HepG2 (cell line): ENCODE results near the gene MLC1. TPM values are rescaled to one million over a fixed set of nuclear protein-coding genes. Genes with fewer than 3 reads are reported as not detected.
A peak's percentile ranks its signal among the peaks of the same experiment; 100 is the strongest.

Experiments used
- ATAC-seq: fragments of 200-7000 bp; cut with Tn5 transposase; 3 replicates; pipeline ENCODE4 v1.9.1; 2020; ENCODE audit warnings: mild to moderate bottlenecking, moderate library complexity
- BruUV-seq: library from RNA; stranded (reverse); fragments of 400-500 nt; replicated peaks from 2 replicates; lab custom pipeline; 2021; lab: Mats Ljungman, UMichigan
- CTCF ChIA-PET: fragments of 300-600 bp; formaldehyde crosslinking; extraction: SDS; loops from one replicate; lab custom pipeline; 2021; ENCODE audit warnings: low total read pairs, inconsistent platforms, low intra/inter-chr PET ratio; lab: Yijun Ruan, JAX
- POLR2A ChIA-PET: fragments of 350-600 bp; sonication (Branson Sonifier 250); formaldehyde crosslinking; loops from one replicate; lab custom pipeline; 2020; ENCODE audit warnings: antibody characterized with exemption, inconsistent platforms; lab: Yijun Ruan, JAX
- DNase-seq: peaks from one replicate; pipeline ENCODE4 v3.0.0-alpha.2; 2015; ENCODE audit warnings: low spot score
- FAIRE-seq: peaks from 3 replicates; lab custom pipeline; 2011; peaks lifted over from hg19 to GRCh38; lab: Jason Lieb, UNC
- H2AFZ ChIP-seq: one replicate; pipeline ENCODE4 v1.6.1; 2011; ENCODE audit warnings: low read length, inconsistent platforms
- H3K27ac ChIP-seq: fragments of 300-600 bp; 3 replicates; pipeline ENCODE4 v1.8.0; 2011; ENCODE audit warnings: mixed run types, mild to moderate bottlenecking, mixed read lengths, low read length, inconsistent platforms; ENCODE audit not compliant: insufficient read depth; ENCODE audit errors: extremely low read length
- H3K27me3 ChIP-seq, 2 experiments: fragments of 200-600 bp in 1 of 2; 2 replicates in 1 of 2; 3 replicates in 1 of 2; pipeline versions ENCODE4 v1.6.0 to v1.8.0; 2011; ENCODE audit warnings: low read length in 2 of 2, mild to moderate bottlenecking in 2 of 2, moderate library complexity in 2 of 2, inconsistent platforms in 1 of 2; ENCODE audit not compliant: insufficient read depth in 2 of 2, control insufficient read depth in 1 of 2
- H3K36me3 ChIP-seq, 2 experiments: fragments of 200-600 bp in 1 of 2; replicated peaks in 1 of 2; 2 replicates in 1 of 2; 3 replicates in 1 of 2; pipeline versions ENCODE4 v1.5.1 to v1.8.0; 2011; ENCODE audit warnings: low read length in 2 of 2, inconsistent platforms in 1 of 2; ENCODE audit not compliant: insufficient read depth in 2 of 2, control insufficient read depth in 1 of 2
- H3K4me1 ChIP-seq: 2 replicates; pipeline ENCODE4 v1.5.1; 2012; ENCODE audit warnings: low read length, inconsistent platforms; ENCODE audit not compliant: insufficient read depth
- H3K4me2 ChIP-seq: 2 replicates; pipeline ENCODE4 v1.6.0; 2011; ENCODE audit warnings: low read depth, low read length, inconsistent platforms
- H3K4me3 ChIP-seq, 3 experiments: fragments of 200-600 bp in 1 of 3; sonication (generic), shearing (Covaris generic) in 1 of 3; replicated peaks in 1 of 3; 2 replicates each; pipeline ENCODE4 v1.5.1; 2011 to 2016; ENCODE audit warnings: low read length in 3 of 3, inconsistent platforms in 2 of 3, low read depth in 2 of 3, mild to moderate bottlenecking in 2 of 3, control low read depth in 1 of 3, mixed read lengths in 1 of 3; ENCODE audit not compliant: insufficient read depth in 1 of 3
- H3K79me2 ChIP-seq: one replicate; pipeline ENCODE4 v1.6.1; 2011; ENCODE audit warnings: low read length, inconsistent platforms; ENCODE audit not compliant: insufficient read depth
- H3K9ac ChIP-seq: 2 replicates; pipeline ENCODE4 v1.6.0; 2011; ENCODE audit warnings: mild to moderate bottlenecking, low read depth, low read length, inconsistent platforms; ENCODE audit not compliant: insufficient read depth
- H3K9me3 ChIP-seq: 2 replicates; pipeline ENCODE4 v1.5.1; 2012; ENCODE audit warnings: mild to moderate bottlenecking, low read length
- H4K20me1 ChIP-seq: 2 replicates; pipeline ENCODE4 v1.6.0; 2011; ENCODE audit warnings: inconsistent platforms, mild to moderate bottlenecking, low read length, moderate library complexity; ENCODE audit not compliant: insufficient read depth
- BORCS8-MEF2B ChIP-seq: sonication (generic); formaldehyde crosslinking; IDR thresholded peaks from 2 replicates; pipeline ENCODE4 v1.8.0; 2022; ENCODE audit warnings: mild to moderate bottlenecking, missing genetic modification reagents
- FOSL1 ChIP-seq: sonication (generic); formaldehyde crosslinking; IDR thresholded peaks from 2 replicates; pipeline ENCODE4 v1.9.0; 2021; ENCODE audit warnings: missing genetic modification reagents, borderline replicate concordance
- RCOR2 ChIP-seq: IDR thresholded peaks from 2 replicates; pipeline ENCODE4 v1.6.1; 2016; ENCODE audit warnings: missing biosample characterization, missing genetic modification reagents
- ZBTB33 ChIP-seq: sonication (generic); formaldehyde crosslinking; IDR thresholded peaks from 2 replicates; pipeline ENCODE4 v1.4.0; 2020; ENCODE audit warnings: missing genetic modification reagents
- ZNF292 ChIP-seq: sonication (generic); formaldehyde crosslinking; IDR thresholded peaks from 2 replicates; pipeline ENCODE4 v1.8.1; 2022; ENCODE audit warnings: mild to moderate bottlenecking, low read depth, missing genetic modification reagents, borderline replicate concordance
- ZNF776 ChIP-seq: sonication (generic); formaldehyde crosslinking; IDR thresholded peaks from 2 replicates; pipeline ENCODE4 v1.4.0; 2020; ENCODE audit warnings: mild to moderate bottlenecking, missing genetic modification reagents
- WGBS: methylation state at CpG from one replicate; pipeline ENCODE4 v1.1.6; 2017; ENCODE audit warnings: low lambda C conversion rate; 5-methylcytosine and 5-hydroxymethylcytosine counted together
- in situ Hi-C: cut with HindIII; loops from 2 replicates; pipeline ENCODE4 v1.10.0; 2017; ENCODE audit warnings: low pct_unique_long_range_greater_than_20kb; ENCODE audit not compliant: extremely low pct_ligation_motif_present
- intact Hi-C: fragments of 100-400 bp; cut with micrococcal nuclease; formaldehyde crosslinking; loops from one replicate; pipeline ENCODE4 v1.10.0; 2022; ENCODE audit not compliant: unreplicated experiment
- polyA plus RNA-seq, 8 experiments: library from polyadenylated mRNA; depleted of rRNA in 3 of 8; stranded (reverse) in 7 of 8; unstranded in 1 of 8; fragments of >200 nt; fragmentation: Illumina TruSeq in 4 of 8; extraction: Trizol in 4 of 8; gene quantifications; 2 replicates each; pipeline versions ENCODE4 v1.2.1 to v1.2.3, GENCODE V29; 2011 to 2016; ENCODE audit warnings: low read depth in 4 of 8, missing spikeins in 1 of 8, mixed read lengths in 1 of 8; ENCODE audit not compliant: insufficient read depth in 1 of 8
- total RNA-seq, 5 experiments: library from RNA; depleted of rRNA; stranded (reverse); fragments of >200 nt; fragmentation: Illumina TruSeq; extraction: Trizol; gene quantifications; 2 replicates each; pipeline ENCODE4 v1.2.3, GENCODE V29; 2016; ENCODE audit warnings: low read depth in 1 of 5

MLC1 gene
- total and polyA plus RNA-seq, 2 of the 13 experiments (the other 11 are each of a cell fraction or from before 2014, with no cell fraction given): not detected

GRCh38 chr22:50045211-50046018, 39.8 kb downstream of the MLC1 start (continued):
- TF ChIP-seq BORCS8-MEF2B (CRISPR knock-in tag): no peak
- TF ChIP-seq, all 625 proteins: peak for 0

GRCh38 chr22:50044485-50045118, 40.6 kb downstream of the MLC1 start:
- Histone ChIP-seq H3K9me3 (no peaks in the 10 kb centered on the region), H3K79me2 (no peaks in the 10 kb centered on the region), H3K4me3 (no peak overlapping the region), H2AFZ (no peak overlapping the region), H4K20me1 (no peaks in the 10 kb centered on the region), H3K4me2 (no peak overlapping the region), H3K27me3 (peaks cover 3 to 66% of the 10 kb centered on the region in 2 experiments), H3K4me1 (no peaks in the 10 kb centered on the region), H3K9ac (no peak overlapping the region), H3K27ac (no peak overlapping the region), H3K36me3 (no peaks in the 10 kb centered on the region)
- ATAC-seq (no peak), FAIRE-seq (no peak), DNase-seq (no peak)
- in situ Hi-C loops (no loop called here), intact Hi-C loops (no loop called here)
- 47% methylated on average over 17 of the region's 30 CpGs for WGBS
- no peak for TF ChIP-seq FOSL1
- no peak for TF ChIP-seq ZNF776 (CRISPR knock-in tag)
- TF ChIP-seq ZBTB33: peak; percentile 47; the same call in 1 of the 2 replicates
- TF ChIP-seq RCOR2 (CRISPR knock-in tag): no peak
- TF ChIP-seq ZNF292 (CRISPR knock-in tag): no peak
- no TSS peak for BruUV-seq
- ChIA-PET POLR2A (no interaction called here), CTCF (no interaction called here)
